GM10266 (cell line): ENCODE results near the gene EEFSEC.

ENCODE experiments used
- DNase-seq: peaks from one replicate; pipeline ENCODE4 v3.0.0; 2012; ENCODE audit errors: extremely low spot score
- CTCF ChIP-seq: IDR thresholded peaks from 2 replicates; pipeline ENCODE4 v1.5.1; 2012; ENCODE audit warnings: mild to moderate bottlenecking, low read depth; ENCODE audit not compliant: control insufficient read depth, insufficient read depth; ENCODE audit errors: missing control alignments

EEFSEC gene

DNA sequence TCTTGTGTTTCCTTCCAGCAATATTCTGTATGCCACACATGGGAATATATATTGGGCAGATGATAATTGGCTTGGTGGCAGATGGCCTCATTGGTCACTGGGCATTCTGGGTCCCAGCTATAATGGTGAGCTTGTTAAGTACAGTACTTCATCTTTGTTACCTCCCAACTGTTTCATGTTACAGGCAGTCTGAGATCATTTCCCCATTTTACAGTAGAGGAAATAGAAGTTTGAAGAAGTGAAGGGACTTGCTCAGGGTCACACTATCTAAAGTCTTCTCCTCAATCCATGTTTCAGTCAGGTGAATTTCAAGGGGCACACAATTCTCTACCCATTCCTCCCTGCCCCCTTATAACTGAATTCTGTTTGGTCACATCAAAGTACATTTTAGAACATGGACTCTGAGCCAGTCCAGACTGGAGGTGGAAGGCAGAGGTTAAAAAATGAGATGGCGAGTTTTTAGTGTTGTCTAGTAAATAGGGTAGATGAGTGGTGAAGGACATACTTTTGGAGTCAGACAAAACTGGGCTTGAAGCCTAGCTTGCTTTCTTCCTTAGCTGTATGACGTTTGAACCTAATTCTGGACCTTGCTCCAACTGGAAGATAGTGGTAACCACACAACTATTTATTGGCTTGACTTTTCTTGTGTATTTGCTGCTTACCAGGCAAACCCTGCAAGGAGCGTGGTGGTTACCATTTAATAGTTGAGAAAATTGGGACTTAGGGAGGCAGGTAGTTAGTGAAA is 2.5 kb downstream of the EEFSEC start:
- DNase-seq, result no peak
- TF ChIP-seq CTCF, result no peak

DNA sequence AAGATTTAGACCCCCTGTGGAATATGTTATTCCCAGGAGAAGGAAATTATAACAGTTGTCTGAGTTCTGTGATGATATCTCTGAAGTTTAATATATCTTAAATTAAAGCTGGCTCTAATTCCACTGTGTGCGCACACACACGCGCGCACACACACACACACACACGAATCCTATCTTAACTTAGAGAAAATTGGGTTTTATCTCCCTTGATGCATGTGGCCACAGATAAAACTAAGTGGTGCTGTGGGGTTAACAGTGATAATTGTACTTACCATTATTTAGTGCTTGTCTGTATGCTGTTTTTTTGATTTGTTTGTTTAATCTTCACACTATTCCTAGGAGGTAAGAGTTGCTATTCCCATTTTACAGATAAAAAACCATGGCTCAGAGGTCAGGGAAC is 7.4 kb downstream of the EEFSEC start:
- TF ChIP-seq CTCF, result no peak
- DNase-seq, result no peak

DNA sequence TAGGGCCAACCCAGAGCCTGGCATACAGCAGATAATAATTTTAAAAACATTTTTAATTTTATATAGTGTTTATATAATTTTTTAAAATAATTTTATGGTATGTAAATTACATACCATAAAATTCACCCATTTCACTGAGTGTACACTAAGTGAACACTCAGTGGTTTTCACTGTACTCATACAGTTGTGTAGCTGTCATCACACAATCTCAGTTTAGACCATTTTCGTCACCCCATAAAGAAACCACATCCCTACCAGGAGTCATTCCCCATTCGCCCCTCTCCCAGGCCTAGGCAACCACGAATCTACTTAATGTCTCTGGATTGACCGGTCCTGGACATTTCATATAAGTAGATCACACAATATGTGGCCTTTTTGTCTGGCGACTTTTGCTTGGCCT is 10.2 kb downstream of the EEFSEC start:
- no peak for DNase-seq
- no peak for TF ChIP-seq CTCF

DNA sequence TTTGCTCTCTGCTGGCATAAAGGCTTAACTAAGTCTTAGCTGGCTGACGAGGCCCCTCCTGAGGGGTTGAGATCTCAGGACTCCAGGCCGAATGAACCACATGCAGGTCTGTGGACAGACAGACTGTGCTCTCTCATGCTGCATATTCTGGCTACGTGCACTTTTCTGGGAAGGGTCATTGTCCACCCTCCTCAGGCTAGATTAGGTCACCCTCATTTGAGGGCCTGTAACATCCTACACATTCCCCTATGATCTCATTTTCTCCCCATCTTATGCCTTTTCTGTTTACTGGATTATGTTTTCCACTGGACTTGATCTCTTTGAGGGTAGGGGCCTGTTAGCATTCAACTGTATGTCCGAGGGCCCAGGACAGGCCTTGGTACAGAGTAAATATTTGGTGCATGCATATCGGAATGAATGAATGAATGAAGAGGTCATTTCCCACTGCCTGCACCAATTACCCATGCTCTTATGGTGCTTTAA is 13.7 kb downstream of the EEFSEC start:
- TF ChIP-seq CTCF, result no peak
- DNase-seq, result no peak

- no peak for DNase-seq
- no peak for TF ChIP-seq CTCF
Observed at GRCh38 chr3:128167646-128167972, 14.3 kb downstream of the EEFSEC start.

- no peak for DNase-seq
- TF ChIP-seq CTCF, result no peak
Observed at GRCh38 chr3:128167973-128168674, 14.8 kb downstream of the EEFSEC start.

DNA sequence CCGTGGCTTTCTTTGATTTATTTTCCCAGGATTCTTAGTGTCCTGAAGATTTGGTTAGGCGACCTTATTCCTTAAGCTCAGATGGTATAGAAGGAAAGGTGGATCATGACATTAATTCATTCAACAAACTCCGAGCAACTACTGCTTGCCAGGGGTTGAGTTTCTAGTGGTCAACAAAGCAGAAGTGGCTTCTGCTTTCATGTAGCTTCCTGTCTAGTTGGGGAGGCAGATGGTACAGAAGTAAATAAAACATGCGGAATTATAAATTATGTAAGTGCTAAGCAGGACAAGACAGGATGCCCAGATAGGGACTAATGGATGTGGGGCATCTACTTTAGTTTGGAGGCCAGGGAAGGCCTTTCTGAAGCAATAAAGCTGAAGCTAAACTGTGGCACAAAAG is 15.6 kb downstream of the EEFSEC start:
- no peak for DNase-seq

More for the DNA sequence above, 15.6 kb downstream of the EEFSEC start:
- no peak for TF ChIP-seq CTCF
